ENCODE measurements around the gene ATXN2L.
A peak's percentile ranks its signal among the peaks of the same experiment; 100 is the strongest.
"Not testable (repeated sequence)": the region's sequence is repeated elsewhere in the genome, so short reads cannot be mapped to it uniquely, and the experiment has no call there.

The ATXN2L gene

GRCh38 chr16:28822520-28823290 lies at the start of gene ATXN2L:
TSS of gene ATXN2L (plus strand) at chr16:28822999. CDS start at chr16:28823260, 261 bp downstream.
- DNase-seq = peak; percentile 92

- not testable (repeated sequence) for DNase-seq
These were observed 41.1 kb upstream of the ATXN2L start for GRCh38 chr16:28781697-28782096.

- DNase-seq = not testable (repeated sequence)
These were observed 40.4 kb upstream of the ATXN2L start for GRCh38 chr16:28782357-28782756.

GRCh38 chr16:28802235-28803019 lies 20.4 kb upstream of the ATXN2L start:
- peak; percentile 4 for DNase-seq

GRCh38 chr16:28807445-28808120 lies 15.2 kb upstream of the ATXN2L start:
- not testable (repeated sequence) for DNase-seq

GRCh38 chr16:28820016-28820415 lies 2.8 kb upstream of the ATXN2L start:
- DNase-seq = no peak

GRCh38 chr16:28820546-28820945 lies 2.3 kb upstream of the ATXN2L start:
- DNase-seq = not testable (repeated sequence)

- DNase-seq = no peak
These were observed 802 bp upstream of the ATXN2L start for GRCh38 chr16:28821874-28822519.

- no peak for DNase-seq
These were observed 583 bp downstream of the ATXN2L start for GRCh38 chr16:28823291-28823872.

GRCh38 chr16:28823873-28824716 lies 1.3 kb downstream of the ATXN2L start:
- peak; percentile 94 for DNase-seq

- no peak for DNase-seq
These were observed 1.8 kb downstream of the ATXN2L start for GRCh38 chr16:28824717-28824973.

- DNase-seq = no peak
These were observed 3.3 kb downstream of the ATXN2L start for GRCh38 chr16:28826141-28826540.

- no peak for DNase-seq
These were observed 6.9 kb downstream of the ATXN2L start for GRCh38 chr16:28829747-28830146.

GRCh38 chr16:28830531-28830930 lies 7.7 kb downstream of the ATXN2L start:
- DNase-seq = no peak

- no peak for DNase-seq
These were observed 11.6 kb downstream of the ATXN2L start for GRCh38 chr16:28834349-28834748.

GRCh38 chr16:28834873-28835863 lies 12.4 kb downstream of the ATXN2L start:
- no peak for DNase-seq

GRCh38 chr16:28835864-28836760 lies 13.3 kb downstream of the ATXN2L start:
- no peak for DNase-seq

- DNase-seq = no peak
These were observed 13.9 kb downstream of the ATXN2L start for GRCh38 chr16:28836761-28837064.

- DNase-seq = no peak
These were observed 15.1 kb downstream of the ATXN2L start for GRCh38 chr16:28837672-28838557.

All from DMS153 (cell line).